ENCODE measurements around the gene TSPEAR. TPM values are rescaled to one million over a fixed set of nuclear protein-coding genes. Genes with fewer than 3 reads are reported as not detected.

Gene TSPEAR
- total RNA-seq (2022) (0.12 and 0.32 TPM in 2 replicates), Bru-seq, nascent RNA (percentile 13 among the genes with signal in this experiment), BruChase-seq, experiment 1, labeled RNA remaining after a 2-hour chase (percentile 11 among the genes with signal in this experiment), BruChase-seq, experiment 2, labeled RNA remaining after a 6-hour chase (percentile 13 among the genes with signal in this experiment)
- long read RNA-seq, partial matches to known transcripts, result 0 of 1 reads
- long read RNA-seq, other reads (novel, unspliced or antisense), result 1 of 1 reads

- no peaks in the 10 kb centered on the region for H3K9me3 ChIP-seq
- no peaks in the 10 kb centered on the region for H3K27me3 ChIP-seq (replicated peaks; ENCODE audit: control insufficient read depth, insufficient read depth, low read length)
- POLR2A ChIA-PET, result no interaction called here
- H3K36me3 Mint-ChIP-seq (ENCODE audit: insufficient read depth, unreplicated experiment), result no peaks in the 10 kb centered on the region
- H3K27me3 Mint-ChIP-seq (ENCODE audit: insufficient read depth, unreplicated experiment), result peaks cover 9% of the 10 kb centered on the region
- intact Hi-C loops (cut with micrococcal nuclease; ENCODE audit: unreplicated experiment), result no loop called here
- peaks cover 6% of the 10 kb centered on the region; the same call in 1 of the 2 replicates for H3K4me1 ChIP-seq
- peak; percentile 37 to 56 for DNase-seq
- peak within 1 kb of the TSS; percentile 42 for H3K4me3 Mint-ChIP-seq (ENCODE audit: unreplicated experiment)
- H3K4me1 Mint-ChIP-seq (ENCODE audit: low read depth, unreplicated experiment), result peaks cover 7% of the 10 kb centered on the region
- peak in 1 of 2 experiments; percentile 22 for TF ChIP-seq CTCF (IDR thresholded peaks at IDR 0.05; ENCODE audit: insufficient read depth in 1 of 2, low read depth in 1 of 2, low read length in 1 of 2, severe bottlenecking in 1 of 2, unreplicated experiment in 1 of 2)
- no peaks in the 10 kb centered on the region for H3K36me3 ChIP-seq (ENCODE audit: control insufficient read depth, insufficient read depth, low read length)
- no peaks in the 10 kb centered on the region for H3K9me3 Mint-ChIP-seq (ENCODE audit: unreplicated experiment)
- H3K27ac Mint-ChIP-seq (ENCODE audit: unreplicated experiment), result no peak within 1 kb of the TSS
- peak within 1 kb of the TSS; percentile 18 for H3K4me3 ChIP-seq (ENCODE audit: low read depth, low read length)
- no TSS peak for BruUV-seq (replicated peaks)
- CTCF ChIA-PET, result interaction anchor here (1.5 kb wide), 1 partner anchor 31 kb away, joined by 5 read pairs; no protein-coding TSS in a partner anchor
These were observed at the start of gene TSPEAR for GRCh38 chr21:44711327-44712202. Gene TSPEAR, minus strand, starts transcription at chr21:44711572. Its CDS starts 58 bp downstream, at chr21:44711514.

- Mint-ChIP-seq H3K36me3 (ENCODE audit: insufficient read depth, unreplicated experiment) (peaks cover 8% of the 10 kb centered on the region), H3K27me3 (ENCODE audit: insufficient read depth, unreplicated experiment) (no peaks in the 10 kb centered on the region), H3K27ac (ENCODE audit: unreplicated experiment) (no peak overlapping the region), H3K4me3 (ENCODE audit: unreplicated experiment) (no peak overlapping the region), H3K9me3 (ENCODE audit: unreplicated experiment) (no peaks in the 10 kb centered on the region), H3K4me1 (ENCODE audit: low read depth, unreplicated experiment) (peaks cover 9% of the 10 kb centered on the region)
- POLR2A ChIA-PET, result no interaction called here
- H3K36me3 ChIP-seq (ENCODE audit: control insufficient read depth, insufficient read depth, low read length), result no peaks in the 10 kb centered on the region
- H3K4me1 ChIP-seq, result no peaks in the 10 kb centered on the region; the same call in 1 of the 2 replicates
- no peak overlapping the region for H3K4me3 ChIP-seq (ENCODE audit: low read depth, low read length)
- H3K9me3 ChIP-seq, result no peaks in the 10 kb centered on the region
- no peak for DNase-seq
- no peaks in the 10 kb centered on the region for H3K27me3 ChIP-seq (replicated peaks; ENCODE audit: control insufficient read depth, insufficient read depth, low read length)
- no peak for TF ChIP-seq CTCF (IDR thresholded peaks at IDR 0.05; ENCODE audit: insufficient read depth in 1 of 2, low read depth in 1 of 2, low read length in 1 of 2, severe bottlenecking in 1 of 2, unreplicated experiment in 1 of 2)
- CTCF ChIA-PET, result no interaction called here
- BruUV-seq (replicated peaks), result no TSS peak
- intact Hi-C loops (cut with micrococcal nuclease; ENCODE audit: unreplicated experiment), result no loop called here
These were observed 49.0 kb upstream of the TSPEAR start for GRCh38 chr21:44760376-44760775.

- H3K36me3 Mint-ChIP-seq (ENCODE audit: insufficient read depth, unreplicated experiment), result peaks cover 5% of the 10 kb centered on the region
- H3K27me3 Mint-ChIP-seq (ENCODE audit: insufficient read depth, unreplicated experiment), result no peaks in the 10 kb centered on the region
- Histone ChIP-seq H3K4me3 (ENCODE audit: low read depth, low read length) (no peak overlapping the region), H3K36me3 (ENCODE audit: control insufficient read depth, insufficient read depth, low read length) (no peaks in the 10 kb centered on the region), H3K4me1 (no peaks in the 10 kb centered on the region), H3K9me3 (no peaks in the 10 kb centered on the region), H3K27me3 (replicated peaks; ENCODE audit: control insufficient read depth, insufficient read depth, low read length) (no peaks in the 10 kb centered on the region)
- POLR2A ChIA-PET, result no interaction called here
- no peak for TF ChIP-seq CTCF (IDR thresholded peaks at IDR 0.05; ENCODE audit: insufficient read depth in 1 of 2, low read depth in 1 of 2, low read length in 1 of 2, severe bottlenecking in 1 of 2, unreplicated experiment in 1 of 2)
- intact Hi-C loops (cut with micrococcal nuclease; ENCODE audit: unreplicated experiment), result no loop called here
- H3K9me3 Mint-ChIP-seq (ENCODE audit: unreplicated experiment), result no peaks in the 10 kb centered on the region
- no peak overlapping the region for H3K4me3 Mint-ChIP-seq (ENCODE audit: unreplicated experiment)
- H3K4me1 Mint-ChIP-seq (ENCODE audit: low read depth, unreplicated experiment), result peaks cover 6% of the 10 kb centered on the region
- CTCF ChIA-PET, result no interaction called here
- DNase-seq, result no peak
- BruUV-seq (replicated peaks), result no TSS peak
- no peak overlapping the region for H3K27ac Mint-ChIP-seq (ENCODE audit: unreplicated experiment)
These were observed 48.4 kb upstream of the TSPEAR start for GRCh38 chr21:44759628-44760285.

Data from Caco-2 (cell line).